ENCODE data around the gene BMPER.

The BMPER gene

DNA sequence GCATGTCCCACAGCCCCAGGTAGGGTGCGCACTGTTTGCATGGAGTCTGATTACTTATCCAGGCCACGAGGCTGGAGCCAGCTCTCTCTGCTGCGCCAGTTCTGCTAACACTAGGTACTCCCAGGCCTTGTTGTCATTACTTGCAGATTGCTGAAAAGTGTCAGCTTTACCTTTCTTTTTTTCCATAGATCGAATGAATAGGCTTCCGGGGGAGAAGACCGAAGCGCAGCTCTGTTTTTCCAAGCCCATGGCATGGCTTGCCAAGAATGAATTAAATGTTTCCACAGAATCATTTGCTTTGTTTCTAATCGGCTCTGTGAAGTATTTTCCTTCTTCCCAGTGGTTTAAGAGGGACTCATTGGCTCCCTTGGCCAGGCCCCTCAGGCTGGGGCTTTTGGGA is 285.8 kb downstream of the BMPER start:
- DNase-seq: no peak

DNA sequence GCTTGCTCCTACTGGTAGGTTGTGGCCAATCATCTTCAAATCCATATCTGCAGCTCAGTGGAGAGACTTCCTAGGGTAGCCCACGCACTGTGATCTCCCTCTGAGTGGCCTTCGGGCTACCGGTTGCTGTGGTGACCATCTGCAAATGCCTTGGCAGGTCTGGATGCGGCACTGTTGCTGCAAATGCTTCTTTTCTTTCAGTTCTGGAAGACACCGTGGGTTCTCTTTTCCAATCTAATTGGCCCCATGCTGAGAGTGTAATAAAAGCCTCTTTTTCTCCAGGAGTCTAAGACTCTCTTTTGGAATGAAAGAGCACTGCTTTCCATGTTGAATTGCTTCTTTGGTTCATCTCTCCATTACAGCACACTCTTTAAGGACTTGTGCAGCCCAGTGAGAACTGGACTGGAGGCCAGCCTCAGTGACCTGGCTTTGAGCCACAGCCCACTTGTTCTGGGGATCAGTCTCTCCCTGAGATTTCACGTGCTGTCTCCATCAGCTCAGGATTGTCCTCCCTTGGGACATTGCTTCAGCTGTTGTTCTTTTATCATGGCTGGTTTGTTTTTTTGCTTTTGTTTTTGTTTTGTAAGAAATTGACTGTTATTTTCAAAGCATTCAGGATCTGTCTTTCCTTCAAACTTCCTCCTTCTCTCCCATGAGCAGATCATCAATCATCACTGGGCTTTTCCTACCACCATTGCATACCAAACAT is 286.6 kb downstream of the BMPER start:
- DNase-seq: no peak

DNA sequence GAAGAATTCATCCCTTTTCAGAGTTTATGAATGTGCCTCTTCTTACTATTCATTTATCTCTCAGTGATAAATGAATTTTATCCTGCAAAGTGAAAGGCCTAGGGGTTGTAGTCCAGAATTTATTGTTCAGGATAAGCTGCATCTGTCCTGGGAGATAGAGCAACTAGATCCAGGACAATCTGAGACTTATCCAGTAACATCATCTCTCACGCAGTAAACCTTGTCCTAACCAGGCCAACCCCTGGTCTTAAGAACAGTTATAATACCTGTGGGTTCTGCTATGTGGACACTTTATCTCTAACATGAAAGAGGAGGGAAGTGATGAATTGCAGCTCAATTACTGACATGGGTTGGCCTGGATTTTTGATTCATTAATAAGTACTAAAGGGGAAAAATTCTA is 287.6 kb downstream of the BMPER start:
- DNase-seq: no peak

DNA sequence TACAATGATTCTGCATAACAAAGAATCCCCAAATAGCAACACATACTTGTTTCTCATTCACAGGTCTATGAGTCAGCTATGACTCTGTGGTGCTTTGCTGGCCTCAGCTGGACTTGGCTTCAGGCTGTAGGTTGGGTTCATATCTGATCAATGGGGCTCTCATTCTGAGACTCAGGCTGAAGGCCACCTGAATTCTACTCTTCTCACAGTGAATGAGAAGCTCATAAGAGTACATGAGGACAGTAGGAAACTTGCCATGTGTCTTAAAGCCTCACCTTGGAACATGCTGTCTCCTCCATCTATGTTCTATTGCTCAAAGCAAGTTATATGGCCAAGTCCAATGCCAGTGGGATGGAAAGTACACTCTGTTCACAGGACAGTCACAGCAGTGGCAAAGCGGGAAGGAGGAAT is 292.9 kb downstream of the BMPER start:
- DNase-seq: no peak

All from NCI-H2171 (cell line).